Panc1 (cell line): ENCODE measurements around the gene C1QTNF1.

Experiments
- CTCF ChIP-seq: fragments of 450-650 bp; IDR thresholded peaks from 2 replicates; pipeline ENCODE4 v1.5.1; 2017; ENCODE audit warnings: mild to moderate bottlenecking
- POLR2AphosphoS5 ChIP-seq: IDR thresholded peaks from 2 replicates; pipeline ENCODE4 v1.6.1; 2012; ENCODE audit warnings: mild to moderate bottlenecking, low read depth, low read length, moderate library complexity
- REST ChIP-seq, 2 experiments: IDR thresholded peaks; 2 replicates each; pipeline ENCODE4 v1.6.1; 2011 to 2012; ENCODE audit warnings: low read depth in 2 of 2, control low read depth in 1 of 2, low read length in 1 of 2, mild to moderate bottlenecking in 1 of 2, moderate library complexity in 1 of 2; ENCODE audit not compliant: insufficient read depth in 1 of 2

- TF ChIP-seq CTCF (no peak), POLR2AphosphoS5 (no peak), REST (IDR thresholded peaks at IDR 0.05; ENCODE audit: insufficient read depth in 1 of 2, low read depth in 2 of 2, low read length in 1 of 2) (no peak)
Observed at GRCh38 chr17:78999947-79000395, 24.0 kb upstream of the C1QTNF1 start.
